ENCODE measurements around the gene CSRP1.

DNA sequence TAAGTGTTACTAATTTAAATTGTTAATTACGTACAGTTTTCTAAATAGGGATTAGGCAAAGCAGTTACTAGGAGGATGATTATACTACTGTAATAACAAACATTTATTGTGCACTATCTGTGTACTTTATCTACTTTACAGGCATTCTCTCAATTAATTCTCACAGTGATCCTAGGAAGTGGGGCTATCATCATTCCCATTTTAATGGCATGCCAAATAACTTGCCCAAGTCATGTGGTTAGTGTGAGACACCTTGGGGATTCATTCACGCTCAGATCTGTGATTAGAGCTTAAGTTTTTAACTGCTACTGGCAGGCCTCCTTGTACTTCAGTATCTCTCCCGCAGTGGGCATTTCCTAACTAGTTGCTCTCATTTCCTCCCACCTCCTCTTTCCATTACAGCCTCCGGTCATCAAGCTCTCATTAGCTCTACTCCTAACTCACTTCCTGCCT is 49.4 kb downstream of the CSRP1 start:
- TF ChIP-seq ZNF317 (CRISPR knock-in tag; IDR thresholded peaks at IDR 0.05; ENCODE audit: borderline replicate concordance, low read depth) (no peak), PRDM15 (CRISPR knock-in tag; IDR thresholded peaks at IDR 0.05) (no peak)
